ENCODE data around the gene PPP2R2D.

Gene PPP2R2D

DNA sequence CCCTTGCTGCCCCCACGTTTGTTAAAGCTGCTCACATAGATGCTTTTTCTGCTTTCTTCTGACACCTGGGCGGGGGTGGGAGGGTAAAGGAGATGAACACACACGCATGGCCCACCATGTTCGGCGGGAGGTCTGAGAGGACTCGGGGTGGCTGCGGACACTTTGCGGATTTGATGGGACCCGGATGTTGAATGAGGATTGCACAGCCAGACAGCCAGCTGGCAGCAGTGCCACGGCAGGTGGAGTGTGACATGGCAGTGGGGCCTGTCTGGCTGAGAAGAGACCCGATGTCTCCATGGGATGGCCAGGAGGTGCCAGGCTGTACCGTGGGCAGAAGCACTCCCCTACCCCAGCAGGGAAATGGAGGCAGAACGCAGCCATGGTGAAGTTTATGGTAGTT lies 31.2 kb downstream of the PPP2R2D start:
- H4K20me1 ChIP-seq (ENCODE audit: insufficient read depth), result no peaks in the 10 kb centered on the region
- no peaks in the 10 kb centered on the region for H3K4me1 ChIP-seq (ENCODE audit: low read depth, poor library complexity, severe bottlenecking)
- no peaks in the 10 kb centered on the region for H3K27me3 ChIP-seq (ENCODE audit: insufficient read depth, low read depth)
- H2AFZ ChIP-seq (ENCODE audit: low read depth), result no peak overlapping the region
- peaks cover 55% of the 10 kb centered on the region for H3K79me2 ChIP-seq (ENCODE audit: insufficient read depth, low read depth)
- H3K4me2 ChIP-seq, result no peak overlapping the region
- H3K4me3 ChIP-seq (IDR thresholded peaks at IDR 0.05; ENCODE audit: insufficient read depth, low read depth, low read length), result no peak overlapping the region
- no peak overlapping the region for H3K27ac ChIP-seq
- TF ChIP-seq, protein P1, sequence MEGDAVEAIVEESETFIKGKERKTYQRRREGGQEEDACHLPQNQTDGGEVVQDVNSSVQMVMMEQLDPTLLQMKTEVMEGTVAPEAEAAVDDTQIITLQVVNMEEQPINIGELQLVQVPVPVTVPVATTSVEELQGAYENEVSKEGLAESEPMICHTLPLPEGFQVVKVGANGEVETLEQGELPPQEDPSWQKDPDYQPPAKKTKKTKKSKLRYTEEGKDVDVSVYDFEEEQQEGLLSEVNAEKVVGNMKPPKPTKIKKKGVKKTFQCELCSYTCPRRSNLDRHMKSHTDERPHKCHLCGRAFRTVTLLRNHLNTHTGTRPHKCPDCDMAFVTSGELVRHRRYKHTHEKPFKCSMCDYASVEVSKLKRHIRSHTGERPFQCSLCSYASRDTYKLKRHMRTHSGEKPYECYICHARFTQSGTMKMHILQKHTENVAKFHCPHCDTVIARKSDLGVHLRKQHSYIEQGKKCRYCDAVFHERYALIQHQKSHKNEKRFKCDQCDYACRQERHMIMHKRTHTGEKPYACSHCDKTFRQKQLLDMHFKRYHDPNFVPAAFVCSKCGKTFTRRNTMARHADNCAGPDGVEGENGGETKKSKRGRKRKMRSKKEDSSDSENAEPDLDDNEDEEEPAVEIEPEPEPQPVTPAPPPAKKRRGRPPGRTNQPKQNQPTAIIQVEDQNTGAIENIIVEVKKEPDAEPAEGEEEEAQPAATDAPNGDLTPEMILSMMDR (conservative IDR thresholded peaks at IDR 0.05; ENCODE audit: low read depth, low read length), result no peak
- H3K36me3 ChIP-seq (ENCODE audit: insufficient read depth), result no peaks in the 10 kb centered on the region
- no peak overlapping the region for H3K9ac ChIP-seq

DNA sequence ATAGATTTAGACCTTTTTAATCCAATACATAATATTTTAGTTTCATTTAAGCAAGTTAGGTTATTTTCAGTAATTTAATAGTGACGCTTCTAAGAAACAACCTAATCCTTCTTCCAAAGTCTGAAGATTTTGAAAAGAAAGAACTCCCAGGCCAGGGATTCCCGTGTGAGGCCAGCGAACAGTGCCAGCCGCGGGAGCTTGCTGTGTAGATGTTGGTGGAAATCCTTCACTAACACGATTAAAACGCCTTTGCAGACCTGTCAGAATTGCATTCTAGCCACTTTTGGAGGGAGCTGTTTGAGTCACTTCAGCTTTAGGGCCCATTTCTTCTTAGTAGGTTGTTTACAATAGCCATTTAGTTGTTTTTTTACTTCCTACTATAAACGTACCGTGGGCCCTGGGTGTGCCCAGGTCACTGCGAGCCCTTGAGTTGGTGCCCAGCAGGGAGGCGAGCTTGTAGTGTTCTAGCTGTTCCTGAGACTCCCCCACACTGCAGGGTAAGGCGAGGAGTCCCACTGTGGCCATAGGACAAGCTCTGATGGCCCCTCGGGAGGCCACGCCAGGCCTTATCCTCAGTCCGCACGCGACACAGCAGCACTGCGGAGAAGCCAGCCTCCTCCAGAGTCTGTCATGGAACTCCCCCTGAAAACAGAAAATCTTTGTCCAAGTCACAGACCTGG lies 32.3 kb downstream of the PPP2R2D start:
- Histone ChIP-seq H3K79me2 (ENCODE audit: insufficient read depth, low read depth) (peaks cover 43% of the 10 kb centered on the region), H2AFZ (ENCODE audit: low read depth) (no peak overlapping the region)

DNA sequence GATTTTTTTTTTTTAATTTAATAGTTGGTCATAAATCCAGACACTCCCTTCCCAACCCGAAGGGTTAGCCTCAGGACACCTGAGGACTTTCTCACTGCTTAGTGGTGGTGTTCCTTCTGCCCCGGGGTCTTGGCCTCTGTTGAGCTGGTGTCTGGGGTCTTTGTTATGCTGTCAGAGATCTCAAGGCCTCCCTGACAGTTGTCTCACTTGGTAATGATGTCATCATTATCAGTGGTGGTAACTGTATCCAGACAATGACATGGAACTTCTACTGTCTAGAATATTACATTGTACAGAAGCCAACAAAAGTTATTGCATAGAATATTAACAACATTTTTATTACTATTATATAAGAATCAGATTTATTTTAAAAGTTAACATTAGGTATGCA lies 32.9 kb downstream of the PPP2R2D start:
- H3K4me1 ChIP-seq (ENCODE audit: low read depth, poor library complexity, severe bottlenecking), result no peaks in the 10 kb centered on the region
- H3K79me2 ChIP-seq (ENCODE audit: insufficient read depth, low read depth), result peaks cover 39% of the 10 kb centered on the region
- H4K20me1 ChIP-seq (ENCODE audit: insufficient read depth), result no peaks in the 10 kb centered on the region
- H3K9ac ChIP-seq, result no peak overlapping the region
- H3K27ac ChIP-seq, result no peak overlapping the region
- no peaks in the 10 kb centered on the region for H3K36me3 ChIP-seq (ENCODE audit: insufficient read depth)
- TF ChIP-seq, protein P1 (conservative IDR thresholded peaks at IDR 0.05; ENCODE audit: low read depth, low read length), result no peak
- H3K27me3 ChIP-seq (ENCODE audit: insufficient read depth, low read depth), result no peaks in the 10 kb centered on the region
- H2AFZ ChIP-seq (ENCODE audit: low read depth), result no peak overlapping the region
- no peak overlapping the region for H3K4me3 ChIP-seq (IDR thresholded peaks at IDR 0.05; ENCODE audit: insufficient read depth, low read depth, low read length)
- no peak overlapping the region for H3K4me2 ChIP-seq

More for the DNA sequence above, 32.3 kb downstream of the PPP2R2D start:
- H3K9ac ChIP-seq, result no peak overlapping the region
- H3K4me2 ChIP-seq, result no peak overlapping the region
- no peak overlapping the region for H3K27ac ChIP-seq
- no peaks in the 10 kb centered on the region for H4K20me1 ChIP-seq (ENCODE audit: insufficient read depth)
- TF ChIP-seq, protein P1 (conservative IDR thresholded peaks at IDR 0.05; ENCODE audit: low read depth, low read length), result no peak
- H3K4me1 ChIP-seq (ENCODE audit: low read depth, poor library complexity, severe bottlenecking), result no peaks in the 10 kb centered on the region
- H3K27me3 ChIP-seq (ENCODE audit: insufficient read depth, low read depth), result no peaks in the 10 kb centered on the region
- H3K4me3 ChIP-seq (IDR thresholded peaks at IDR 0.05; ENCODE audit: insufficient read depth, low read depth, low read length), result no peak overlapping the region
- no peaks in the 10 kb centered on the region for H3K36me3 ChIP-seq (ENCODE audit: insufficient read depth)

DNA sequence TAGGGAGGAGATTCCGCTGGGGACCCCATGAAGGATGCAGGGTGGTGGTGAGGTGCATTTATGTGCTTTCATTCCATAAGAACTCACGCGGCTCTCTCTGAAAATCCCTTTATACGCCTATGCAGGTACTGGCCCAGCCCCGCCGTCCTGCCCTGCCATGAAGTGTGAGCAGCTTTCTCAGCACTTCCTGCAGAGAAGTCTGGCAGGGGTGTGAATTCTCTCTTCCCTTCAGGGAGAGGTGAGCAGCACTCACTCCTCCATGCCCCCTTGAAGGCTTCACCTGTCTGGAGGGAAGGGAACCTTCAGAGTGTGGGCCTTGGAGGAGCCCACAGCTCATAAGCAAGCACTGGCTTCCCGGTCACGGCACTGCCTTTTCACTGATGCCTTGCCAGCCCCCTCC lies 34.0 kb downstream of the PPP2R2D start:
- Histone ChIP-seq H4K20me1 (ENCODE audit: insufficient read depth) (no peaks in the 10 kb centered on the region), H3K9ac (no peak overlapping the region), H3K36me3 (ENCODE audit: insufficient read depth) (no peaks in the 10 kb centered on the region)

More for the DNA sequence above, 34.0 kb downstream of the PPP2R2D start:
- Histone ChIP-seq H3K27ac (no peak overlapping the region), H3K27me3 (ENCODE audit: insufficient read depth, low read depth) (no peaks in the 10 kb centered on the region), H3K4me2 (no peak overlapping the region), H3K79me2 (ENCODE audit: insufficient read depth, low read depth) (peaks cover 35% of the 10 kb centered on the region; the same call in 1 of the 2 replicates), H3K4me3 (IDR thresholded peaks at IDR 0.05; ENCODE audit: insufficient read depth, low read depth, low read length) (no peak overlapping the region), H2AFZ (ENCODE audit: low read depth) (no peak overlapping the region), H3K4me1 (ENCODE audit: low read depth, poor library complexity, severe bottlenecking) (no peaks in the 10 kb centered on the region)
- TF ChIP-seq, protein P1 (conservative IDR thresholded peaks at IDR 0.05; ENCODE audit: low read depth, low read length), result no peak
